Fibroblast of villous mesenchyme (primary cell): ENCODE results near the gene ZKSCAN1. TPM values are rescaled to one million over a fixed set of nuclear protein-coding genes. Genes with fewer than 3 reads are reported as not detected.
A peak's percentile ranks its signal among the peaks of the same experiment; 100 is the strongest.

Source experiments
- DNase-seq: peaks from one replicate; pipeline ENCODE4 v3.0.0-alpha.2; 2010; ENCODE audit warnings: low read depth
- H3K4me3 ChIP-seq: 2 replicates; pipeline ENCODE4 v1.5.1; 2011; ENCODE audit warnings: low read depth, mild to moderate bottlenecking, low read length
- total RNA-seq: library from RNA; depleted of rRNA; stranded (reverse); fragments of >200 nt; gene quantifications from 2 replicates; pipeline ENCODE4 v1.2.3, GENCODE V29; 2012
- TF ChIP-seq, protein P1 (sequence below): IDR thresholded peaks from 2 replicates; pipeline ENCODE4 v1.5.1; 2012; ENCODE audit warnings: low read depth, mild to moderate bottlenecking, low read length; ENCODE audit not compliant: insufficient read depth

The ZKSCAN1 gene
- total RNA-seq, 1 donor = 41.9 TPM

- TF ChIP-seq, protein P1, sequence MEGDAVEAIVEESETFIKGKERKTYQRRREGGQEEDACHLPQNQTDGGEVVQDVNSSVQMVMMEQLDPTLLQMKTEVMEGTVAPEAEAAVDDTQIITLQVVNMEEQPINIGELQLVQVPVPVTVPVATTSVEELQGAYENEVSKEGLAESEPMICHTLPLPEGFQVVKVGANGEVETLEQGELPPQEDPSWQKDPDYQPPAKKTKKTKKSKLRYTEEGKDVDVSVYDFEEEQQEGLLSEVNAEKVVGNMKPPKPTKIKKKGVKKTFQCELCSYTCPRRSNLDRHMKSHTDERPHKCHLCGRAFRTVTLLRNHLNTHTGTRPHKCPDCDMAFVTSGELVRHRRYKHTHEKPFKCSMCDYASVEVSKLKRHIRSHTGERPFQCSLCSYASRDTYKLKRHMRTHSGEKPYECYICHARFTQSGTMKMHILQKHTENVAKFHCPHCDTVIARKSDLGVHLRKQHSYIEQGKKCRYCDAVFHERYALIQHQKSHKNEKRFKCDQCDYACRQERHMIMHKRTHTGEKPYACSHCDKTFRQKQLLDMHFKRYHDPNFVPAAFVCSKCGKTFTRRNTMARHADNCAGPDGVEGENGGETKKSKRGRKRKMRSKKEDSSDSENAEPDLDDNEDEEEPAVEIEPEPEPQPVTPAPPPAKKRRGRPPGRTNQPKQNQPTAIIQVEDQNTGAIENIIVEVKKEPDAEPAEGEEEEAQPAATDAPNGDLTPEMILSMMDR = no peak
- H3K4me3 ChIP-seq = no peak overlapping the region
- no peak for DNase-seq
Measured at GRCh38 chr7:100059251-100059739, 43.9 kb downstream of the ZKSCAN1 start.

DNA sequence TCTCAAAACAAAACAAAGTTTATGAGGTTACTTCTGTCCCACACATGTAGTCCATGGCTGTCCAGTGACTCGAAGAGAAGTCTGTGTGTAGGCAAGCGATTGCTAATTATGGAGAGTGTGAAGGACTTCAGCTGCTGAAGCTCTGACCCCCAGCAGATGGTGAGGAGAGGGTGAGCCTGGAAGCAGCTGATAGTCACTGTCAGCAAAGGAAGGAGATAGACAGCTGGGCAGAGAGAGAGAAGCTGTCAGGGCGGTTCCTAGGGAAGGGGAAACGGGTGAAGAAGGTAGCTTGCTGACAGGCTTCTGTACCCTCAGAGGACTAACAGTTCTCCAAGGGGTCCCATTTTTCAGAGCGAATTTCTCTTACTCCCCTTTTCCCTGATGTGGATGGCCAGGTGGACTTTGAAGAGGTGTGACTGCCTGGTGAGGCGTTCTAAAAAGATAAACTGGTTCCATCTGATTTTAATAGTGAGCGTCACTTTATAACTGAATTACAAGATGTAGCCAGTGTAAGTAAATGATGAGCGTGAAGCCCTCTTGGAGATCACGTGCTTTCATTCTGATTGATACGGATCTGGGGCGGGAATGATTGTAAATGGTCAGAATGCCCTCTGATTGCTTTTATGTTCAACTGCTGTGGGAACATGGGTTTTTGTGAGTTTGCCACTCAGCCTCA lies 46.3 kb downstream of the ZKSCAN1 start:
- TF ChIP-seq, protein P1 = no peak
- no peak overlapping the region for H3K4me3 ChIP-seq
- DNase-seq = no peak

GRCh38 chr7:100063376-100063775 lies 48.0 kb downstream of the ZKSCAN1 start:
- TF ChIP-seq, protein P1 = no peak
- DNase-seq = no peak
- H3K4me3 ChIP-seq = no peak overlapping the region

GRCh38 chr7:100064162-100064561 lies 48.8 kb downstream of the ZKSCAN1 start:
- TF ChIP-seq, protein P1 = no peak
- no peak overlapping the region for H3K4me3 ChIP-seq
- DNase-seq = no peak

DNA sequence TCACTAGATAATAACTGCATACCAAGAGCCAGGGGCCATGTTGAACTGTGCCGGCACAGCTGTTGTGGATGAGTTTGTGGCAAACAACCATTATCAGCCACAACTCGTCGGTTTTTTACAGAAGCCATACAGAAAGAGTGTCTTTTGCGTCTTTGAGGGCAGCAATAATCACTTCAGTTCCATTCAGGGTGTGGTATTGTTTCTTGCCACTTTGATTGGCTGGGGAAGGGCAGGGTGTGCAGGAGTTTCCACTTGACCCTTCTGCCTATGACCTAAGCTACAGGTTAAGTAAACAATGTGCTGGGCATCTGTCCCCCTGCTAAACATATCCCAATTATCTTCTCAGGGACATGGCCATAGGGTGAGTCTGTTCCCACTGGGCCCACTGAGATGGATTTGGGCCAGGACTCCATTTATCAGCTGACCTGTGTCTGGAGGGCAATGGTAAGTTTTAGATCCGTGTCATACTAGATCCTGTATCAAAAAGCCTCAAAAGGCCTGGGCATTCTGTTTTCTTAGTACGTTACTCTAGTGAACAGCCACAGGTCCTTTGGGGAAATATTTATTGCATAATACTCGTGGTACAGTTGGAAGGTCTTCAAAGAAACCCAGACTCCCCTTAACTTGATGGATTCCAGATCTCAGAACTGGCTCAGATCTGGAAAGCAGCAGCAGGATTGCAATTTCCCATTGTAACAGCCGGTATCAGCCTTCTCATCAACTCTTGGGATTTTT lies 50.2 kb downstream of the ZKSCAN1 start:
- no peak overlapping the region for H3K4me3 ChIP-seq
- TF ChIP-seq, protein P1 = no peak
- DNase-seq = peak; percentile 99

DNA sequence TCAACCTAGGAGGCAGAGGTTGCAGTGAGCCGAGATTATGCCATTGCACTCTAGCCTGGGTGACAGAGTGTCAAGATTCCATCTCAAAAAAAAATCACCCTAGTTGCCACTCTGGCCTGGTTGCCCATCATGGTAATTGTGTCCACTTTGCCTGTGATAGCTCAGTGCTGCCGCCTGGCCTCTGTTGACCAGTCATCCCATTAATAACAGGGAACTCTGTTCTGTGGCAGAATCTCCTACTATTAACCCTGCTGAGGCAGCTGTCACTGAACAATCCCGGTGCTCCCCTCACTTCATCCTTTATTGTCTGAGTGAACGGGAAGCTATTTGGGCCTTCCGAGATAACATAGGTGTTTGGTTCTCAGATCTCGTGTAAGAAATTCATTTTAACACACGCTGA lies 51.6 kb downstream of the ZKSCAN1 start:
- no peak for DNase-seq
- TF ChIP-seq, protein P1 = no peak
- H3K4me3 ChIP-seq = no peak overlapping the region

GRCh38 chr7:100069991-100070390 lies 54.6 kb downstream of the ZKSCAN1 start:
- no peak overlapping the region for H3K4me3 ChIP-seq
- TF ChIP-seq, protein P1 = no peak
- no peak for DNase-seq
